Psoas muscle (tissue), 8 donors: ENCODE results near the gene WDR43. TPM values are rescaled to one million over a fixed set of nuclear protein-coding genes. Genes with fewer than 3 reads are reported as not detected.

ENCODE experiments used
- ATAC-seq, 4 donors: fragments of 200-7000 bp; cut with Tn5 transposase; one replicate each; pipeline ENCODE4 v1.9.1; 2020; ENCODE audit warnings: moderate library complexity in 3 of 4, mild to moderate bottlenecking in 2 of 4
- DNase-seq, 2 donors: peaks; one replicate each; pipeline ENCODE4 v3.0.0-alpha.2; 2020
- H3K27ac ChIP-seq: fragments of 200-600 bp; one replicate; pipeline ENCODE4 v1.8.0; 2022
- H3K27me3 ChIP-seq, 3 donors: fragments of 200-600 bp in 1 of 3; one replicate each; pipeline versions ENCODE4 v1.6.1 to v1.8.0; 2013 to 2022; ENCODE audit warnings: low read length in 2 of 3, mild to moderate bottlenecking in 2 of 3, moderate library complexity in 1 of 3; ENCODE audit not compliant: insufficient read depth in 3 of 3
- H3K36me3 ChIP-seq, 2 donors: fragments of 200-600 bp in 1 of 2; one replicate each; pipeline versions ENCODE4 v1.6.1 to v1.8.0; 2013 to 2022; ENCODE audit warnings: low read depth in 1 of 2, mild to moderate bottlenecking in 1 of 2, moderate library complexity in 1 of 2; ENCODE audit not compliant: insufficient read depth in 1 of 2
- H3K4me1 ChIP-seq: fragments of 200-600 bp; one replicate; pipeline ENCODE4 v1.8.0; 2022
- H3K4me3 ChIP-seq: fragments of 200-600 bp; one replicate; pipeline ENCODE4 v1.8.0; 2022; ENCODE audit warnings: mild to moderate bottlenecking
- H3K9me3 ChIP-seq: fragments of 200-600 bp; one replicate; pipeline ENCODE4 v1.8.0; 2022
- CTCF ChIP-seq: fragments of 200-600 bp; IDR thresholded peaks from one replicate; pipeline ENCODE4 v1.8.0; 2022; ENCODE audit warnings: antibody characterized with exemption
- WGBS, 3 donors: extraction: QIAGEN DNeasy Blood & Tissue Kit; methylation state at CpG; one replicate each; pipeline versions ENCODE4 v1.1.6 to v1.1.7; 2013; 5-methylcytosine and 5-hydroxymethylcytosine counted together
- intact Hi-C, 2 donors: fragments of 100-400 bp; cut with DNase I; formaldehyde crosslinking; loops; one replicate each; pipeline versions ENCODE4 v1.11.0 to v1.14.2; 2022
- polyA plus RNA-seq, 3 donors: library from polyadenylated mRNA; stranded (reverse); fragments of 200-250 nt; gene quantifications; one replicate each; pipeline ENCODE4 v1.2.3, GENCODE V29; 2013
- total RNA-seq, 4 donors: library from RNA; stranded (reverse); fragmentation: NEBNext Ultra II Directional in 2 of 4; extraction: Animal tissue kit (Norgen Biotek cat#: 25700) in 2 of 4; gene quantifications; one replicate each; pipeline versions ENCODE4 v1.2.1 to v1.2.4, GENCODE V29; 2021 to 2023
- donor health status: healthy with polysubstance abuse.
- donor health status: DM: no; HTN: no; CAD: no; lungs with moderate emphysema.
- donor health status: Bipolar disorder and iron deficiency.
- donor health status: healthy.
- donor health status: DM: yes; HTN: yes; CAD: no.
- donor health status: DM: no; HTN: no; CAD: no.
- donor health status: DM: no; HTN: no; CAD: no.
- donor health status: DM: yes; HTN: yes; CAD: no.

Gene WDR43
- total and polyA plus RNA-seq, 7 donors: 25.5 to 89.5 (median 54.4) TPM

- DNase-seq (no peak), ATAC-seq (no peak)
- H3K27ac ChIP-seq: no peak overlapping the region
- WGBS, 3 donors: 56 to 68% (median 67%) methylated on average over 1 of the region's 1 CpG
- TF ChIP-seq CTCF: no peak
- peaks cover 8 to 41% of the 10 kb centered on the region in 2 donors for H3K36me3 ChIP-seq
- H3K4me3 ChIP-seq: no peak overlapping the region
- H3K9me3 ChIP-seq: no peaks in the 10 kb centered on the region
- peaks cover 21% of the 10 kb centered on the region for H3K4me1 ChIP-seq
- intact Hi-C loops: no loop called here
- H3K27me3 ChIP-seq: no peaks in the 10 kb centered on the region
Observed at GRCh38 chr2:28901841-28902240, 7.4 kb downstream of the WDR43 start.

DNA sequence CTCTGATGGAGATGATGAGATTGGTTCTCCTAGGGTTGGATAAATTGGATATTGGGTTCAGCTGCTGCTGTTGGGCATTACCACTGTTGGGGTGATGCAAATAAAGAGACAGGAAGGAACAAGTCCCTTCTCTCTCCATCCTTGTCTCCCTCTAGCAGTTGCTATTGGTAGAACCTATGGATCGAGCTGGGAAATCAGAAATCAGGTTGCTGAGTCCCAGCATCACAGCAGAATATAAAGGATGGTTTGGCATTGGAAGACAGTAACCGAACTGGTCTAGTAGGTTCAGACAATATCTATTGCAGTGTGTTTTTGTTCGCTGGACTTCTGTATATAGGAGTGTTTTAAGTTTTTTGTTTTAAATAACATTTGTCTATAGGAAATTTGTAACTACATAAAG, 8.1 kb downstream of the WDR43 start:
- no peak overlapping the region for H3K4me3 ChIP-seq
- WGBS, 3 donors: 94 to 97% (median 95%) methylated on average over 3 of the region's 3 CpGs
- H3K36me3 ChIP-seq: peaks cover 12 to 49% of the 10 kb centered on the region in 2 donors

GRCh38 chr2:28904295-28904694, 9.8 kb downstream of the WDR43 start:
- intact Hi-C loops: no loop called here
- WGBS, 3 donors: 63 to 79% (median 70%) methylated on average over 2 of the region's 2 CpGs
- TF ChIP-seq CTCF: no peak
- no peak for ATAC-seq
- DNase-seq: no peak
- H3K4me3 ChIP-seq: no peak overlapping the region
- peaks cover 17 to 66% of the 10 kb centered on the region in 2 donors for H3K36me3 ChIP-seq
- H3K4me1 ChIP-seq: no peaks in the 10 kb centered on the region
- H3K9me3 ChIP-seq: no peaks in the 10 kb centered on the region
- H3K27ac ChIP-seq: no peak overlapping the region
- no peaks in the 10 kb centered on the region for H3K27me3 ChIP-seq

More for the DNA sequence above, 8.1 kb downstream of the WDR43 start:
- intact Hi-C loops: no loop called here
- Histone ChIP-seq H3K27ac (no peak overlapping the region), H3K27me3 (no peaks in the 10 kb centered on the region), H3K9me3 (no peaks in the 10 kb centered on the region), H3K4me1 (peaks cover 14% of the 10 kb centered on the region)
- TF ChIP-seq CTCF: no peak
- ATAC-seq: no peak
- no peak for DNase-seq

DNA sequence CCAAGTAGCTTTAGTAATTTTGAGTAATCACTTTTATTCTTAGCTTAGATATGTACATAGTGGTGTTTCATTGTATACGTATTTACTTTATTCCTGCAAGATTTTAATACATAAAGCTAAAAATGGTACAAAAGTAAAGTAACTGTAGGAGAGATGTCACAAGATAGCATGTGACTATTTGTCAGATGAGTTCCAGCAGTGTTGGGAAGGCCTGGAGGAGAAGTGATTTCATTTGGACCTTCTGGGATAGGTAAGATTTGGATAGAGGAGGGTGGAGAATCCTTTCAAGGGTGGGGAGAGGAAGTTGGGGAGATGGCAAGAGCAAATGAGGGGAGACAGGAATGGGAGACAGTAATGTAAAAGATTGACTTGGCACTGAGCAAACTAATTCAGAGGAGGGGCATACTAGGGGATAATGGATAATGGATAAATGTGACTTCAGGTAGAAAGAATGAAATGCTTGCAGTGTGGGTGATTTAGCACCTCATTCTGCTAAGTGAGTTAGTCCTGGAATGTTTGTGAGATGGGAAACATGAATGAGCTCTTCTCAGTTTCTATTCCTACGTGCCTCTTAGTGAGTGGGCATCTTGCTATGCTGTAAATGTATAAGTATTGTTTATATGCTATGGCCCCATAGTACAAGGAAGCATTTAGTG, 10.5 kb downstream of the WDR43 start:
- WGBS, 3 donors: 86 to 92% (median 87%) methylated on average over 2 of the region's 2 CpGs
- no peak for TF ChIP-seq CTCF
- peak in 2 of 4 donors; percentile 41 to 47 for ATAC-seq
- no peaks in the 10 kb centered on the region for H3K27me3 ChIP-seq
- no peak overlapping the region for H3K27ac ChIP-seq
- no peak overlapping the region for H3K4me3 ChIP-seq
- no peaks in the 10 kb centered on the region for H3K9me3 ChIP-seq
- intact Hi-C loops: no loop called here
- DNase-seq: no peak
- peaks cover 17 to 71% of the 10 kb centered on the region in 2 donors for H3K36me3 ChIP-seq
- H3K4me1 ChIP-seq: no peaks in the 10 kb centered on the region

- no peak for TF ChIP-seq CTCF
- WGBS, 3 donors: 91 to 95% (median 95%) methylated on average over 3 of the region's 3 CpGs
- peak in 1 of 2 donors; percentile 16 for DNase-seq
- intact Hi-C loops: no loop called here
- Histone ChIP-seq H3K27me3 (no peaks in the 10 kb centered on the region), H3K9me3 (no peaks in the 10 kb centered on the region), H3K4me3 (no peak overlapping the region), H3K27ac (no peak overlapping the region), H3K4me1 (no peaks in the 10 kb centered on the region), H3K36me3 (peaks cover 17 to 77% of the 10 kb centered on the region in 2 donors)
- peak in 2 of 4 donors; percentile 17 to 23 for ATAC-seq
Observed at GRCh38 chr2:28905533-28905932, 11.1 kb downstream of the WDR43 start.
